Heart right ventricle (tissue), 16 donors: ENCODE results near the gene SERPINB11. TPM values are rescaled to one million over a fixed set of nuclear protein-coding genes. Genes with fewer than 3 reads are reported as not detected.

Experiments used
- ATAC-seq, 8 donors: fragments of 200-7000 bp; cut with Tn5 transposase; one replicate each; pipeline ENCODE4 v1.9.1; 2020; ENCODE audit warnings: mild to moderate bottlenecking in 8 of 8, moderate library complexity in 8 of 8, moderate number of reproducible peaks in 1 of 8
- DNase-seq, 2 donors: peaks; one replicate each; pipeline ENCODE4 v3.0.0-alpha.2; 2020
- H3K27ac ChIP-seq, 10 donors: fragments of 200-600 bp; sonication (generic) in 2 of 10; one replicate each; pipeline versions ENCODE4 v1.5.0 to v1.8.0; 2020 to 2022; ENCODE audit warnings: mild to moderate bottlenecking in 3 of 10
- H3K27me3 ChIP-seq, 7 donors: fragments of 200-600 bp; one replicate each; pipeline ENCODE4 v1.8.0; 2021 to 2022; ENCODE audit warnings: mild to moderate bottlenecking in 2 of 7
- H3K36me3 ChIP-seq, 9 donors: fragments of 200-600 bp; sonication (generic) in 1 of 9; one replicate each; pipeline versions ENCODE4 v1.5.0 to v1.8.0; 2020 to 2022; ENCODE audit warnings: mild to moderate bottlenecking in 2 of 9
- H3K4me1 ChIP-seq, 9 donors: fragments of 200-600 bp; sonication (generic) in 1 of 9; one replicate each; pipeline versions ENCODE4 v1.5.0 to v1.8.0; 2020 to 2022; ENCODE audit warnings: mild to moderate bottlenecking in 4 of 9
- H3K4me3 ChIP-seq, 10 donors: fragments of 200-600 bp; sonication (generic) in 2 of 10; one replicate each; pipeline versions ENCODE4 v1.5.0 to v1.8.0; 2020 to 2022; ENCODE audit warnings: mild to moderate bottlenecking in 7 of 10, moderate library complexity in 2 of 10
- H3K9me3 ChIP-seq, 11 donors: fragments of 200-600 bp in 10 of 11; sonication (generic) in 2 of 11; one replicate each; pipeline versions ENCODE4 v1.5.0 to v1.8.0; 2013 to 2022; ENCODE audit warnings: mild to moderate bottlenecking in 2 of 11, control low read depth in 1 of 11, moderate library complexity in 1 of 11
- CTCF ChIP-seq, 9 donors: fragments of 200-600 bp; sonication (generic) in 2 of 9; IDR thresholded peaks; one replicate each; pipeline versions ENCODE4 v1.5.0 to v1.8.0; 2021 to 2022; ENCODE audit warnings: antibody characterized with exemption in 9 of 9, mild to moderate bottlenecking in 5 of 9, moderate library complexity in 1 of 9
- WGBS, 2 donors: extraction: QIAGEN DNeasy Blood & Tissue Kit; methylation state at CpG; one replicate each; pipeline ENCODE4 v1.1.7; 2013; ENCODE audit warnings: inconsistent platforms in 1 of 2; 5-methylcytosine and 5-hydroxymethylcytosine counted together
- intact Hi-C, 10 donors: fragments of 100-400 bp; cut with DNase I; formaldehyde crosslinking; loops; one replicate each; pipeline versions ENCODE4 v1.11.1 to v1.14.2; 2022
- polyA plus RNA-seq, 2 donors: library from polyadenylated mRNA; stranded (reverse); fragments of 200-250 nt; gene quantifications; one replicate each; pipeline ENCODE4 v1.2.3, GENCODE V29; 2013
- total RNA-seq, 10 donors: library from RNA; stranded (reverse); fragmentation: NEBNext Ultra II Directional in 3 of 10; extraction: Animal tissue kit (Norgen Biotek cat#: 25700) in 3 of 10; gene quantifications; one replicate each; pipeline versions ENCODE4 v1.2.1 to v1.2.4, GENCODE V29; 2021 to 2023
- donor health status: Arrhythmogenic right ventricular cardiomyopathy.
- donor health status: ischemic (EF 13 %, LVEDD 7.1; RV severe dilation, severe dysfunction).
- donor health status: healthy with polysubstance abuse.
- donor health status: DM: no; HTN: yes; CAD: no.
- donor health status: DM: no; HTN: no; CAD: no.
- donor health status: ischemic (EF 25% LVEDD 6.9; RV normal size, moderate dysfunction).
- donor health status: ischemic (EF 25% LVEDD 5.7; RV mildly dilated, moderate dysfunction).
- donor health status: healthy.
- donor health status: DM: yes; HTN: yes; CAD: no.
- donor health status: Ischemic cardiomyopathy.
- donor health status: ischemic (EF 35%, LVEDD 5.7; RV mildly dilated, moderate dysfunction).
- donor health status: nonischemic (EF 11% LVEDD 7.7; RV severe dilation, severe dysfunction).
- donor health status: DM: yes; HTN: yes; CAD: no.
- donor health status: PGD.
- donor health status: ischemic (EF 29% LVEDD 5.4; RV normal size, mild dysfunction).
- donor health status: nonischemic (EF 23%, LVEDD 6.1; RV moderate dilation, normal function).

The SERPINB11 gene
- total and polyA plus RNA-seq, 12 donors: not detected

DNA sequence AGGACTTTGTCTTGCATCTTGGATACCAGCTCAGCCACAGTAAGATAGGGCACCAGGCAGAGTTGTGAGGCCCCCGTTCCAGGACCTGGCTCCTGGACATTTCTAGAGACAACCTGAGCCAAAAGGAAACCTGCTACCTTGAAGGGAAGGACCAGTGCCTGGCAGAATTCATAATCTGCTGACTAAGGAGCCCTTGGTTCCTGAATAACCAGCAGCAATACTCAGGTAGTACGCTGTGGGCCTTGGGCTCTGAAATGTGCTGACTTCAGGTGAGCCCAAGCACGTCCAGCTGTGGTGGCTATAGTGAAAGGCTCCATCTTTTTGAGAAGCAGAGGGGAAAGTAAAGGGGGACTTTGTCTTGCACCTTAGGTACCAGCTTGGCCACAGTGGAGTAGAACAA is 28.5 kb downstream of the SERPINB11 start:
- no peak for ATAC-seq
- intact Hi-C loops: no loop called here
- WGBS, 2 donors: 79 to 80% methylated on average over 3 of the region's 3 CpGs

GRCh38 chr18:63736876-63737275 is 34.1 kb downstream of the SERPINB11 start:
- no peaks in the 10 kb centered on the region for H3K27me3 ChIP-seq
- no peaks in the 10 kb centered on the region for H3K36me3 ChIP-seq
- no peak overlapping the region for H3K4me3 ChIP-seq
- no peaks in the 10 kb centered on the region for H3K9me3 ChIP-seq
- DNase-seq (no peak), ATAC-seq (no peak)
- H3K4me1 ChIP-seq: no peaks in the 10 kb centered on the region
- H3K27ac ChIP-seq: no peak overlapping the region
- intact Hi-C loops: no loop called here
- TF ChIP-seq CTCF (IDR thresholded peaks at IDR 0.05): no peak

More for the DNA sequence above, 28.5 kb downstream of the SERPINB11 start:
- no peaks in the 10 kb centered on the region for H3K27me3 ChIP-seq
- no peak overlapping the region for H3K4me3 ChIP-seq
- no peaks in the 10 kb centered on the region for H3K36me3 ChIP-seq
- no peak overlapping the region for H3K27ac ChIP-seq
- no peaks in the 10 kb centered on the region for H3K4me1 ChIP-seq
- no peaks in the 10 kb centered on the region for H3K9me3 ChIP-seq
- no peak for DNase-seq
- no peak for TF ChIP-seq CTCF (IDR thresholded peaks at IDR 0.05)

DNA sequence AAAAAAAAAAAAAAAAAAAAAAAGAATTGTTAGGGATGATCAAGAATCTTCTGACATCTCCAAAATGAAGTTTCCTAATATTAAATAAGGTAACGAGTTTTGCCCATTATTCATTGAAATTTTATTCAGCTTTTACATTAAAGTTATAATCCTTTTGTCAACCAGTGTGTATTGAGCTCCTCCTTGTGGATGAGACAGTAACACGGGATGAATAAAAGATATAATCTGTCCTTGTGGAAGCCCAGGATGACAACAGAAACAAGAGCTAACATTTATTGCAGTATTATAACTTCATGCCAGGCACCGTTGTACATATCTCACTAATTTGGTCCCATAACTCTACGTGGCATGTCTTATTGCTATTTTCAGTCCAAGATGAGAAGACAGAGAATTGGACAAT is 39.0 kb downstream of the SERPINB11 start:
- Histone ChIP-seq H3K4me3 (no peak overlapping the region), H3K9me3 (no peaks in the 10 kb centered on the region), H3K27ac (no peak overlapping the region), H3K4me1 (no peaks in the 10 kb centered on the region), H3K27me3 (no peaks in the 10 kb centered on the region), H3K36me3 (no peaks in the 10 kb centered on the region)
- no peak for ATAC-seq
- intact Hi-C loops: no loop called here
- TF ChIP-seq CTCF (IDR thresholded peaks at IDR 0.05): peak in 1 of 9 donors; percentile 11
- 52 to 62% methylated on average over 4 of the region's 4 CpGs for WGBS, 2 donors
- no peak for DNase-seq

DNA sequence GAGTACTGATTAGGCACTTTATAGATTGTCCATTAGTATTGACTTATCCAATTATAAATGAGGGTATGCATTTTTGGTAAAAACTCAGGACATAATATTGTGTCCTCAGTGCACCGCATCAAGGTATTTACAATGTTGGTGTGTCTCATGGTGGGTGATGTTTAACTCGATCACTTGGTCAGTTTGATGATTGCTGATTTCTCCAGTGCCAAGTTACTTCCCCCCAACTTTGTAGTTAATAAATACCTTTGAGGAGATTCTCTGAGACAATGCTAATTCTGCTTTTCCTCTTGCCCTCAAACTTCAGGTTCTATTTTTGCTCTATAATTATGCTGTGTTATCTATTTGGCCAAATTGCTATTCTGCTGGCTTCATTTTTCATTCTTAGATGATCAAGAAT is 44.2 kb downstream of the SERPINB11 start:
- intact Hi-C loops: no loop called here
- TF ChIP-seq CTCF (IDR thresholded peaks at IDR 0.05): no peak
- ATAC-seq: no peak
- Histone ChIP-seq H3K4me1 (no peaks in the 10 kb centered on the region), H3K36me3 (no peaks in the 10 kb centered on the region), H3K27ac (no peak overlapping the region), H3K9me3 (peaks cover 0 to 5% (median 0%) of the 10 kb centered on the region in 11 donors), H3K27me3 (no peaks in the 10 kb centered on the region), H3K4me3 (no peak overlapping the region)
- 86 to 93% methylated on average over 2 of the region's 2 CpGs for WGBS, 2 donors
- no peak for DNase-seq

- Histone ChIP-seq H3K36me3 (no peaks in the 10 kb centered on the region), H3K4me1 (no peaks in the 10 kb centered on the region), H3K4me3 (no peak overlapping the region), H3K27ac (no peak overlapping the region), H3K27me3 (no peaks in the 10 kb centered on the region), H3K9me3 (peaks cover 0 to 5% (median 0%) of the 10 kb centered on the region in 11 donors)
- DNase-seq: no peak
- WGBS, 2 donors: 51 to 80% methylated on average over 1 of the region's 1 CpG
- TF ChIP-seq CTCF (IDR thresholded peaks at IDR 0.05): no peak
- intact Hi-C loops: no loop called here
- ATAC-seq: no peak
Measured at GRCh38 chr18:63749489-63749888, 46.7 kb downstream of the SERPINB11 start.
